HT1080 (cell line): ENCODE measurements around the gene ADAMTS17. TPM values are rescaled to one million over a fixed set of nuclear protein-coding genes. Genes with fewer than 3 reads are reported as not detected.
A peak's percentile ranks its signal among the peaks of the same experiment; 100 is the strongest.

Experiments
- DNase-seq: peaks from one replicate; pipeline ENCODE4 v3.0.0-alpha.2; 2015; ENCODE audit warnings: low read depth
- polyA plus RNA-seq, 2 experiments: library from polyadenylated mRNA; depleted of rRNA; stranded (reverse); fragments of >200 nt; gene quantifications; 2 replicates each; pipeline ENCODE4 v1.2.3, GENCODE V29; 2015
- total RNA-seq: library from RNA; depleted of rRNA; stranded (reverse); fragments of >200 nt; shearing (Covaris generic); gene quantifications from 2 replicates; pipeline ENCODE4 v1.2.3, GENCODE V29; 2014; rRNA removed

The ADAMTS17 gene
- total RNA-seq = 0.05 TPM in 1 of 2 replicates, not detected in the other
- 0.21 TPM in 1 of 2 replicates, not detected in the other for polyA plus RNA-seq (2015; cell fraction: cytosol; rRNA removed)
- 0.07 TPM in 2 replicates for polyA plus RNA-seq (2015; cell fraction: nucleus; rRNA removed)

- DNase-seq = no peak
Measured at GRCh38 chr15:100341750-100342560, at the start of gene ADAMTS17. ADAMTS17 (minus strand) TSS chr15:100341975; CDS start chr15:100341899, 76 bp downstream.

GRCh38 chr15:100385300-100386050, 43.7 kb upstream of the ADAMTS17 start:
- no peak for DNase-seq

- DNase-seq = no peak
Measured at GRCh38 chr15:100384108-100384410, 42.3 kb upstream of the ADAMTS17 start.

GRCh38 chr15:100383302-100384107, 41.7 kb upstream of the ADAMTS17 start:
- peak; percentile 38 for DNase-seq

GRCh38 chr15:100373942-100374341, 32.2 kb upstream of the ADAMTS17 start:
- no peak for DNase-seq

- no peak for DNase-seq
Measured at GRCh38 chr15:100373120-100373896, 31.5 kb upstream of the ADAMTS17 start.

GRCh38 chr15:100372739-100373119, 31.0 kb upstream of the ADAMTS17 start:
- DNase-seq = no peak

GRCh38 chr15:100355342-100355741, 13.6 kb upstream of the ADAMTS17 start:
- no peak for DNase-seq

- DNase-seq = no peak
Measured at GRCh38 chr15:100353449-100353848, 11.7 kb upstream of the ADAMTS17 start.

- DNase-seq = no peak
Measured at GRCh38 chr15:100350434-100351226, 8.9 kb upstream of the ADAMTS17 start.

GRCh38 chr15:100349696-100350433, 8.1 kb upstream of the ADAMTS17 start:
- peak; percentile 82 for DNase-seq

- no peak for DNase-seq
Measured at GRCh38 chr15:100349321-100349695, 7.5 kb upstream of the ADAMTS17 start.

- DNase-seq = no peak
Measured at GRCh38 chr15:100348578-100348977, 6.8 kb upstream of the ADAMTS17 start.

GRCh38 chr15:100346866-100347512, 5.2 kb upstream of the ADAMTS17 start:
- no peak for DNase-seq

GRCh38 chr15:100345438-100345837, 3.7 kb upstream of the ADAMTS17 start:
- no peak for DNase-seq

GRCh38 chr15:100343251-100343650, 1.5 kb upstream of the ADAMTS17 start:
- DNase-seq = no peak

GRCh38 chr15:100341239-100341749, 481 bp downstream of the ADAMTS17 start:
- no peak for DNase-seq

- DNase-seq = no peak
Measured at GRCh38 chr15:100340721-100341238, 995 bp downstream of the ADAMTS17 start.
